Raji (cell line): ENCODE data around the gene EXOSC7.

ENCODE experiments used
- POLR2A ChIP-seq: IDR thresholded peaks from 2 replicates; pipeline ENCODE4 v1.6.1; 2011; ENCODE audit warnings: low read depth, low read length, control low read depth; ENCODE audit not compliant: insufficient read depth

Gene EXOSC7

DNA sequence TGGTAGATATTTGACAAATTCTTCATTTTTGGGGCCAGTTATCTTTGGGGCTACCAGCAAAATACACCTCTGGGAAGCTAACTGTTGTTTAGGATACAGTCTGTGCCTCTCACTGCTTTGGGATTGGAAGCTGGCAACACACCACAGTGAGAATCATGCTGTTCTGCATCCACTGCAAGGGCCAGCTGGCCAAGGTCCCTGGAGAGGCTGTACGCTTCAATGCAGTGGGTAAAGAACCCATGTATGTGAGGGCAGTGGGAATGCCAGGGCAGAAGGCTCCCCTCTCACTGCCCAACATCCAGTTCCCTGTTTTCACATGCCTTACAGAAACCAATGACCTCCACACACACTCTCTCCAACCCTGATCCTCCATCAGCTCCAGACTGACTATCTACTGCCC is 20.1 kb upstream of the EXOSC7 start:
- TF ChIP-seq POLR2A: no peak

DNA sequence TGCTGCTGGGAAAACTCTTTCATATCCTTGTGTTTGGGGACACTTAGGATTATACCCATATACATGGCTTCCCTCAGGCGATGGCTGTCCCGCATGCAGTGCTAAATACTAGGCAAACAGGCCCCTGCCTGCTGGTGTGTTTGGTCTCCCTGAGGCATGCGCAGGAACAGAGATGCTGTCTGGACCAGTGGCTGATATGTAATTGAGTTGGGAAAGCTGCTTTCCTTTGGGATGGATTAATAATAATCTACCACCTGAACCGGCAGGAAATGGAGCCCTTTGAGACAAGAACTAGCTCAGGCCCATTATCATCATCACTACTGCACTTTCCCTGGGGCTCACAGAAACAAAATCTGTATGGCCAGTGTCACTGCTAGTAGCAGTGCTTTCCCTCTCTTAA is 18.1 kb upstream of the EXOSC7 start:
- no peak for TF ChIP-seq POLR2A

DNA sequence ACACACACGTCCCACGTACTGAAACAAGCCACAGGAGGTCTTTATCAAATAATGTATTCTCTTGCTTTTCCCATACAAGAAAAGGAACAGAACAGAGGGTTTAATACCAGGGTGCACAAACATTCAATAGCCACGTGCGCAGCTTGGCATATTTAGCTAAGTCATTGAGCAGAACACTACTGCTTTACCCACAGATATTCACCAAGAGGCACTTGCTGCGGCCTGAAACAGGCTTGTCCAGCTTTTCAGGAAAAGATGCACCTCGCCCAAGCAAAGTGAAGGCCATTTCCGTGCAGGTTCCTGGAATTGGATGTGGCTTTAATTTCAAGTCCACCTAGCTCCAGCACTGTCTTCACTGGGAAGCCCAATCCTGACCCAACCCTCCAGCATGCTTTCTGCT is 17.7 kb upstream of the EXOSC7 start:
- TF ChIP-seq POLR2A: no peak

DNA sequence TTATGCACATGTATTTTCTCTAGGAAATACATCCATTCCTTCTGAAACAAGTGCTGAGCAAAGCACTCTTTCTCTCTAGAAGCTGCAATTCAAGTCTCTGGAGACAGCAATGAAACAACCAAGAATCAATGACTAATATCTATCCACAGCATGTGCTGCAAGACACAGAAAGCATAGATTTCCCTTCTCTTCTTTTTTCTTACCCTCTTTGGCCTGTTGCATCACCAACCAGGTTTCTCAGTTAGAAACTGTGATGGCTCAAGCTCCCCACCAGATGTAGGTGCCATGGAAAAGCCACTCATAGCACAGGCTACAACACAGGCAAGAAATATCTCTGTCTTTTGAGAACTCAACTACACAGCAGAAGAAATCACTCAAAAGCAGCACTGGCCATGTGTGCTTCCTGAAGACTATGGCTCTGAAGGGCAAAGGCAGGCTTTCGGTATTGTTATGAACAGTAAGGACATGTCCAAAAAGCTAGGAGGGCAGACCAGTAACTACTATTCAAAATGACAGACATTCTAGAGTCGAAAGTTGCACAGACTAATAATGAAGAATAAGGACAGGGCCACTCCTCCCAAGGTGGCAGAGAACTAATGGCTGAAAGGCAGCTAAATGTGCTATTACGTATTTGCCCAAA is 15.5 kb upstream of the EXOSC7 start:
- TF ChIP-seq POLR2A: no peak

DNA sequence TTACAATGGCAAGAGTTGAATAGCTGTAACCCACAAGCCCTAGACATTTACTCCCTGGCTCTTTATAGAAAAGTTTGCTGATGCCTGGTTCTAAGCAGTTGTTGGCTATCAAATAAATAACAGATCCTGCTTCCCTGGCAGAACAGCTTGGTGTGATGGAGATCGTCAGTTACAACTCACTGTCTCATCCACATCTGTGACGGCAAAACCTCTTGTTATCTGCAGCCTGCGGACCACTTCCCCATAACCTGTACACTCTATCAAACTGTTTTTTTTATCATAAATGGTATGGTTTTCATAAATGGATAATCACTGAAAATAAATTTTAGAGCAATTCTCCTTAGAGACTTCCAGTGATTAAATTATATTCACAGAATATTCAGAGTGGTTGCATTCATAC is 14.2 kb upstream of the EXOSC7 start:
- TF ChIP-seq POLR2A: no peak

DNA sequence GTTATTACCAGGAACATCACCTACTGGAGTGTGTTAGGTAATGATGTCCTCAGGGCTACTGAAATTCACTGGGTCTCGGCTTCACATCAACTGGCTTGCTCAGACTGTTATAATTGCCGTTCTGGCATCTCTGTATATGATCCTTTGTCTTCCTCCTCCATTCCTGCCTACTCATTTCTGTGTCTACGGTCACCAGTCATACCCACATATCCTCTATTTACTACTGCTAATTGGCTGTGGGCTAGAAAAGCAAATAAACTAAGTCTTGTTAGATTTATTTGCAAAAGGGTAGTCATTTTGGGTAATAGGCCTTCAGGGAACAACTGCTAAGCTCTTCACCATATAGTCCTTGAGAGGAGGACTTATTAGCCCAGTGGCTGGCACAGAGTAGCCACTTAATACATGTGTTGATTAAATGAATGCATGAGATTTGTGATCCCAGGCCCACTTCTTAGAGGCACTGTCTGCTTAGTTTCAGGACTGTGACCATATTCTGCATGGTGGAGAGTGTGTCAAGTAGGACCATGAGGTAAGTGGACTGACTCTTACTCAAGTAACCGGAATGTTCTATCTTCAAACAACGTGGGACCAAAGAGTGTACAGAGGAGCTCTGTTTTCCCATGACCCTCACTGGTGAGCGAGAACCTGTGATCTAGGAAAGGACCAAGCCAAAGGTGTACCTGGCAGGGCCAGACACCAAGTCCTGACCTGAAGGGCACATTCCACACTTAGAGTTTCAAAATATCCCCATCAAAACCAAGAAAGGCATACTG is 13.2 kb upstream of the EXOSC7 start:
- TF ChIP-seq POLR2A: no peak

DNA sequence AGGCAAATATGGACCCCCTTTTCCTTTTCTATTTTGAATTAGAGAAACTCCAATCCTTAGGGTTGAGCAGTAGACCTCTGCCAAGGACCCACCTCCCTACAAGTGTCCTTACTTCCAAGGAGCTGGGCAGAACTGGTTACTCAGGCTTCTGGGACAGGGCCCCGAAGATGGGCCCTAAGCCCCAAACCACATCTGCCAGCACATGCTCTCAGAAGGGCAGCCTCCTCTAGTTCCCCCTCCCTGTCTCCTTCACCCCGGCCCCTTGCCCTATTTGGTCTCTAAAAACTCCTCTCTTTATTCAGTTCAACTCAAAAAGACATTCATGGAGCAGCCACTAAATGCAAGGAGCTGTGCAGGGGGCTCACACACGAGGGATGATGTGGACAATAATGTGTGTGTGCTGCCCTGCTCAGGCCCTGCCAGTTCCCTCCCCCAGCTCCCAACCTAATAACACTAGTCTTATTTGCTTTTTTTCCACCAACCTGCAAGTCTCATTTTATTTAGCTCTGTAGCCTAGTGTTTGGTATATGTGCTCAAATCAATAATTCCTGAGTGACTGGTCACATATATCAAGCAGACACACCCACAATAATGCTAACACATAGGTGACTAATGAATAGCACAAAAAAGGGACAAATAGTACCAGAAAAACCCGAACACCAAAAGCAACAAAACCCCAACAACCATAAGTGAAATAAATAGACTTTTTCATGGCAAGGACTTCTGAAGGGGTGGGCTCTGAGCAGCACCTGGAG is 12.3 kb upstream of the EXOSC7 start:
- TF ChIP-seq POLR2A: no peak

DNA sequence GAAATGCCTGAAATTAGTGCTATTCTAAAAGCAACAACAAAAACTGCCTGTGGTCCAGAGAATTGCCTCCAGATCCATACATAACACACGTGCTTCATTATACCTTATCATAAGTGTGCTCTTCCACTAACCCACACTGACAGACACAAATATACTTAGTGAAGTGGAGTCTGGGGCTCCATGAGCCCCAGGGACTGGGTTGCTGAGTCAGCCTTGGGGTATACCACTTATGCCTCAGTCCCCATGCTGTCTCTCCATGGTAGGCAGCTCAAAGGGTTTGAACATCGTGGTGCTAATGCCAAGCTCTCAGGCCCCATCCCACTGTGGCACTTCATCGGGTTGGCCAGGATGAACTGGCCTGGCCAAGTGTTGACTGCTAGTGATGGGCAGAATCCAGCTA is 10.9 kb upstream of the EXOSC7 start:
- no peak for TF ChIP-seq POLR2A

DNA sequence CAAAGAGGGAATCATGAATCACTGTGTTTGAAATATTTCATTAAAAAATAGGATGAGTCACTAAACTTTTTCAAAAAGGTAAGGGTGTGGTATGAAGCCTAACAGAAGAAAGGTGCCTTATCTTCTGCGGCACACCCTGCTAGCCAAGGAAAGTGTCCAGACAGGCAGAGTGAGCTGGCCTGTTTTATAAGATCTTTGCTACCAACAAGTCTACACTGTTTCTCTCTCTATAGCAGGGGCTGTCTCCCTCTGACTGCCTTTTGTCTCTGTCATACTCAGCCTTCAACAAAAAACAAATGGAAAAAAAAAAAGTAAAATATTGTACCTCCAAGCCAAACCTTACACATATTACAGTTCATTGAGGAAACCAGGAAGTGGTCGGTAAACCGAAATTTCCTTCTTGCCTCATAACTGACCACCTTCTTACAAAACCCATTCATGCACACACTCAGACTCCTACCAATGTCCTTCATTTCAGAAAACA is 9.2 kb upstream of the EXOSC7 start:
- no peak for TF ChIP-seq POLR2A

DNA sequence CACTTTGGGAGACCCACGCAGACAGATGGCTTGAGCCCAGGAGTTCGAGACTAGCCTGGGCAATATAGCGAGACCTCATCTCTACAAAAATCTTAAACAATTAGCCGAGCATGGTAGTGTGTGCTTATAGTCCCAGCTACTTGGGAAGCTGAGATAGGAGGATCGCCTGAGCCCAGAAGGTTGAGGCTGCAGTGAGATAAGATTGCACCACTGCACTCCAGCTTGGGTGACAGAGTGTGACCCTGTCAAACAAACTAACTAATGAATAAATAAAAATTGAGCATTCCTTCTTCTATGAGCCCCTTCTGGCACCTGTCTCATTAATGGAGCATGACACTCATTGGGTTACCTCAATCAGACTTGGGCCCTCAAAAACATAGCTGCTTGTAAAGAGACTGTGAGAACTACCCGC is 7.6 kb upstream of the EXOSC7 start:
- no peak for TF ChIP-seq POLR2A

DNA sequence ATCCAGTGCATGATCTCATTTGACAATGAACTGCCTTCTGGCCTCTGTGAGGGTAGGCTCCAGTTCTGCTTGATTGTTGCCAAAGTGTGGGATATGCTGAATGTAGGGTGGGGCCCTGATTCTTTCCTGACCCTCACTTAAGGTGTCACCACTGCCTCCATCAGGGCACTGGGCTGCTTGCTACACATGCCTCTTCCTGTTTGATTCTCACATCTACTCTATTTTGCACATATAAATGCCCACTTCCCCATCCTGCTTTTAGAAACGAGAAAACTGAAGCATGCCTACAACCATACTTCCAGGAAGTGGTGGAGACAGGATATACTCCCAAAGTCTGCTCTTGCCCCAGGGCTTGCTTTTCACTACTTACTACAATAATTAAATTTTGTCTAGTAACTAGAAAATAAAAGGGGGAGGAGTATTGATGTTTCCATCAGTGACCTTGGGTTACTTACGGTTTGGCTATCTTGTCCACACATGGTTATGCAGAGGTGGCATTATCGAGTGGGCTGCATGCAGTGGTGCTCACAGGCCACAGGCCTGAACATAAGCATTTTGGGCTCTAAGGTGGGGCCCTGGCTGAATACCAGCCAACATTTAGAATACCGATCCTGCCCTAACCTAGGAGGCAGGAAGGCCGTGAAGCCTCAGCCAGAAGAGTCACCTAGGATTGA is 6.8 kb upstream of the EXOSC7 start:
- TF ChIP-seq POLR2A: no peak

DNA sequence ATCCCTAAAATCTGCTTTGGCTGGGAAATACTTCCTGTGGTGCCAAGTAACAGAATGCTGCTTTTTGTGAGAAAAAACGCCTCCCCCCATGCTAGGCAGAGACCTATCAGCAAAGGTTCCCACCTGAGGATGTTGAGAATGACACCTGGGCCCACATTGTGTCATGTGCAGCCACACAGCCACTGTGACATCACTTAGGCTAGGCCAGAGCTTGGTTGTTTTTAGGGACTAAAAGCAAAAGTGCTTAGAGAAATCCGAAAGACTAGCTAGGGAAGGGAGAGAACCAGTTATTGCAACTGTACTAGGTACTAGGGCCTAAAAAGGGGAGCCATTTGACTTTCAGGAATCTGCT is 6.2 kb upstream of the EXOSC7 start:
- no peak for TF ChIP-seq POLR2A

DNA sequence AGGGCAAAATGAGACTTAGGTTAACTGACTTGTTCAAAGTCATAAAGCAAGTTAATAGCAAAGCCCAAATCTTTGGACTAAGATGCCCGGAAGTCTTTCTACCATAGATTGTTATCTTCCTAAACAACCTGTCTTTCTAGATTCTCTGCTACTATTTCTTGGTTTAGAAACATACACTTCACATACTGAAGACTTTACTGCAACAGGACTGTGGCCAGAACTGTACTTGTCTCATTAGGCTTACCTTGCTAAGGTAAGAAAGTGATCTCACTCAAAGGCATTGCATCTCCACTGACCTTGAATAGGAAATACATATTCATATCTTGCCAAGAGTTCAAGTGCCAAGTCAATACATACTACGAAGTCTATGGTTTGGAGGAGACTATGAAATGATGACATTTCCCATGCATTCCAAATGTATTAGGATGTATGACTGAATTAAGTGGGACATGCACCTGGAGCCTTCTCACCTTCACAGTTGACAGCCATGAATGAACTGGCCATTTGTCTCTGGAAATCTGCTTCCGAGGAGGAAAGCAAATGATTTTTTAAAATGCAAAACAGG is 5.0 kb upstream of the EXOSC7 start:
- TF ChIP-seq POLR2A: no peak

DNA sequence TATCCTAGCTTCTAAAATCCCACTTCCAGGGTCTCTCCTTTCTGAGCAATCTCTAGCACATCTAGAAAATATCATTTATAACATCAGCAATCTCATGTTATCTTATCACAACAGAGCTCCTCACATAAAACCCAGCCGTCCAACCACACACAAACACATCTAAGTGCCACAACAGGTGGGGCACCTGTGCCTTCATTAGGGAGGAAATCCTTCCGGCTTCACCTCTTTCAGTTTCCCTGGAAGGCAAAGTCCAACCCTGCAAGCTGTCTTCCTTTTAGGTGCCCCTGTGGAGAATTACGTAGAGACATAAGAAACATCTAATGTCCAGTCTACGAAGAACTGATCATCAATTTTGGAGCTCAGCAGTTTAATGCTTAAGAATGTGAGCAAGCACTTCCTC is 1.6 kb upstream of the EXOSC7 start:
- TF ChIP-seq POLR2A: no peak

DNA sequence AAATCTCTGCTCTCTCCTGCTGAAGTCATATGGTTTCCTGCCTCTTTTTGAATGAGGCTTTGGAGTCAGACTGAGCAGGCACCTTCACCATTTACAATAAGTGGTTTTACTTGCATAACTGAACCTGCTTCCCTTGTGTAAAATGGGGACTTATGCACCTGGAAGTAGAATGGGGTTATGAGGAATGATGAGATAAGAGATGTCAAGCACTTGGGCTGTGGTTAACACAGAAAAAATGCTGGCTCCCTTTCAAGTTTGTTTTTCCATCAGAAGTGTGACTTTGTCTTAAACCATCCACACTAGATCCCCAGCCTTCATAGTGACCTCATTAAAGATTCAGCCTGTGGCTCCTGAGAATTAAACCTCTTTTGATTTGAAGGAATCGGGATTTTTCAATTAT is 5.2 kb downstream of the EXOSC7 start:
- no peak for TF ChIP-seq POLR2A
